NOMO-1 treated with DMSO at 0.1 percent for 48 hours (cell line): Measurements from ENCODE around the gene C10orf67.
A peak's percentile ranks its signal among the peaks of the same experiment; 100 is the strongest.
"Not testable (repeated sequence)": the region's sequence is repeated elsewhere in the genome, so short reads cannot be mapped to it uniquely, and the experiment has no call there.

Source experiments
- DNase-seq: peaks from one replicate; lab custom pipeline; 2025; ENCODE audit not compliant: unreplicated experiment; lab: John Stamatoyannopoulos, UW

The C10orf67 gene

GRCh38 chr10:23362879-23363792 is 18.5 kb upstream of the C10orf67 start:
- no peak for DNase-seq

GRCh38 chr10:23362069-23362830 is 17.7 kb upstream of the C10orf67 start:
- no peak for DNase-seq

- DNase-seq, result no peak
These were observed 17.1 kb upstream of the C10orf67 start for GRCh38 chr10:23361665-23362064.

- peak; percentile 7 for DNase-seq
These were observed 15.2 kb upstream of the C10orf67 start for GRCh38 chr10:23359692-23360380.

GRCh38 chr10:23358357-23358756 is 13.8 kb upstream of the C10orf67 start:
- DNase-seq, result no peak

- DNase-seq, result no peak
These were observed 10.2 kb upstream of the C10orf67 start for GRCh38 chr10:23354630-23355279.

GRCh38 chr10:23351926-23352519 is 7.4 kb upstream of the C10orf67 start:
- no peak for DNase-seq

- not testable (repeated sequence) for DNase-seq
These were observed 6.1 kb upstream of the C10orf67 start for GRCh38 chr10:23350706-23351105.

GRCh38 chr10:23345861-23346260 is 1.3 kb upstream of the C10orf67 start:
- DNase-seq, result peak; percentile 20

GRCh38 chr10:23343591-23344240 is 881 bp downstream of the C10orf67 start:
- DNase-seq, result no peak

GRCh38 chr10:23342213-23342884 is 2.2 kb downstream of the C10orf67 start:
- DNase-seq, result no peak

- peak; percentile 34 for DNase-seq
These were observed 3.6 kb downstream of the C10orf67 start for GRCh38 chr10:23341004-23341403.

GRCh38 chr10:23340354-23340753 is 4.2 kb downstream of the C10orf67 start:
- no peak for DNase-seq

- DNase-seq, result no peak
These were observed 5.7 kb downstream of the C10orf67 start for GRCh38 chr10:23338886-23339285.

GRCh38 chr10:23338155-23338828 is 6.3 kb downstream of the C10orf67 start:
- DNase-seq, result no peak

- DNase-seq, result no peak
These were observed 7.0 kb downstream of the C10orf67 start for GRCh38 chr10:23337616-23338015.

- DNase-seq, result peak; percentile 75
These were observed 12.9 kb downstream of the C10orf67 start for GRCh38 chr10:23331567-23332301.

GRCh38 chr10:23330948-23331347 is 13.6 kb downstream of the C10orf67 start:
- DNase-seq, result no peak
